HG03139 (cell line): ENCODE results near the gene CTNNA3.

ENCODE experiments used
- ATAC-seq: cut with Tn5 transposase; IDR thresholded peaks from one replicate; pipeline ENCODE4 v1.9.1; 2021; ENCODE audit not compliant: unreplicated experiment

Gene CTNNA3

DNA sequence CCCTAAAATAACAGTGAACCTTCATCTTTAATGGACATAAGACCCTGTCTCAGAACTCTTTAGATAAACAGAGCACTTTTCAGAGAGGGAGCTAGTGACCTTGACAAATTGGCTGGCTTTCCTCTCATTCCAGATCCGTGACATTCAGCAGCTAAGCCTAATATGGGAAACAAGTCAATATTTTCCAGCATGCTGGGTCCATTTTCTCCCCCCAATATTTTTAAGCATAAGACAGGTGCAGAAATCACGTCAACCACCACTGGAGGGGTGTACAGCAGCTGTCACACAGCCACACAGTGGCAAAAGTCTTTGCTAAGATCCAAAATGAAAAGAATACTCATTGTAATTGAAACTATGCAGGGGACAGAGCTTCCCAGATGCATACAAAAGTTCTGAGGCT is 744.1 kb downstream of the CTNNA3 start:
- no peak for ATAC-seq

DNA sequence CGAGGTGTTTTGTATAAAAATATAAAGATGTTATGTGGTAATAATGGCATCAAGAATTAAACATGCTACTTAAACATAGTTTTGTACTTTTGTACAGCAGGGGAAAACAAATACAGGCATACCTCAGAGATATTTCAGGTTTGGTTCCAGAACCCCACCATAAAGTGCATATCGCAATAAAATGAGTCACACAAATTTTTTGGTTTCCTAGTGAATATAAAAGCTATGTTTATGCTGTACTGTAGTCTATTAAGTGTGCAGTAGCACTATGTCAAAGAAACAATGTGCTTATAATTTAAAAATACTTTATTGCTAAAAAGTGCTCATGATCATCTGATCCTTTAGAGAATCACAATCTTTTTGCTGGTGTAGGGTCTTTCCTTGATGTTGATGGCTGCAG is 752.4 kb downstream of the CTNNA3 start:
- no peak for ATAC-seq

DNA sequence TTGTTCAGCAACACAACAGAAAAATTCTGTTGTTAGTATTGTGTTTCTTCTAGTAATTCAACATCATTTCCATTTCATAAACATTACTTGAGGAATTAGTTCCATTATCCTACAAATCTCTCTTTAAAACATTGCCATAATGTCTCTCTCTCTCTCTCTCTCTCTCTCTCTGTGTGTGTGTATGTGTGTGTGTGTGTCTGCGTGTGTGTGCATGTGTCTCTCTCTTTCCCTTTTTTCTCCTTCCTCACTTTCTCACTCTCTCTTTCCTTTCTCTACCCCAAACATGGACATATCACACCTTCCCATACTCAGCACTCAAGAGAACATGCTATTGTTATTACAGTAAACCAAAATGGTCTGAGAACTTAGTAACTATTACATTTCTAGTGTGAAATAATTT is 753.6 kb downstream of the CTNNA3 start:
- no peak for ATAC-seq

- no peak for ATAC-seq
These were observed 754.5 kb downstream of the CTNNA3 start for GRCh38 chr10:66941491-66941890.

- ATAC-seq, result no peak
These were observed 755.0 kb downstream of the CTNNA3 start for GRCh38 chr10:66940965-66941364.

GRCh38 chr10:66934711-66935110 is 761.3 kb downstream of the CTNNA3 start:
- ATAC-seq, result no peak

DNA sequence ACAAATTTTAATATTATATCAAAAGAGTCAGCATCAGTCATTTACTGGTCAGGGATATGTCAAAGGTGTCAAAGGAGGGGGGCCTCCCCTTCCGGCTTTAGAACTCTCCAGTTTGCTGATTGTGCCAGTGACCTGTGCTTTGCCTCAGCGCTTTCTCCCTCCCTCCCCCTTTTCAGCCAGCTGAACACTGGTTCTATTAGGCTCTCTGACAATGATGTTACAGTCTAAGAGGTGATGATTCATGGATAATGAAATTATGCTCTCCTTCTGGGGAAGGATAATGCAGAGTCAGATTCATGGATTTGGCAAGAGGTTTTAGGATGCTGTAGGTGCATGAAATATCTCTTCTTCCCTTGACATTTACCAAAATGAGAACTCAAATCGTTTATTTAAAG is 764.0 kb downstream of the CTNNA3 start:
- ATAC-seq, result no peak

GRCh38 chr10:66931340-66931948 is 764.6 kb downstream of the CTNNA3 start:
- ATAC-seq, result no peak

- no peak for ATAC-seq
These were observed 766.6 kb downstream of the CTNNA3 start for GRCh38 chr10:66929375-66929774.

- no peak for ATAC-seq
These were observed 767.2 kb downstream of the CTNNA3 start for GRCh38 chr10:66928776-66929175.

GRCh38 chr10:66927971-66928770 is 767.8 kb downstream of the CTNNA3 start:
- no peak for ATAC-seq

- ATAC-seq, result no peak
These were observed 768.6 kb downstream of the CTNNA3 start for GRCh38 chr10:66927251-66927935.

DNA sequence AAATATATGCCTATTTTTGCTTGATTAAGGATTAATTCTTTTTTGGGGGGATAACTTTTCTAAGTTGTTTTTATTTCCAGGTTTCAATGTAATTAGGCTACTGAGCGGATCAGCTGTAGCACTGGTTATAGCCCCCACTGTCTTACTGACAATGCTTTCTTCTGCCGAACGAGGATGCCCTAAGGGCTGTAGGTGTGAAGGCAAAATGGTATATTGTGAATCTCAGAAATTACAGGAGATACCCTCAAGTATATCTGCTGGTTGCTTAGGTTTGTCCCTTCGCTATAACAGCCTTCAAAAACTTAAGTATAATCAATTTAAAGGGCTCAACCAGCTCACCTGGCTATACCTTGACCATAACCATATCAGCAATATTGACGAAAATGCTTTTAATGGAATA is 769.2 kb downstream of the CTNNA3 start:
- ATAC-seq, result no peak

GRCh38 chr10:66925896-66926715 is 769.9 kb downstream of the CTNNA3 start, which contains the start of gene LRRTM3:
TSS of gene LRRTM3 (plus strand) at chr10:66926036.
- peak; percentile 100 for ATAC-seq

- no peak for ATAC-seq
These were observed 770.6 kb downstream of the CTNNA3 start for GRCh38 chr10:66925373-66925772.

DNA sequence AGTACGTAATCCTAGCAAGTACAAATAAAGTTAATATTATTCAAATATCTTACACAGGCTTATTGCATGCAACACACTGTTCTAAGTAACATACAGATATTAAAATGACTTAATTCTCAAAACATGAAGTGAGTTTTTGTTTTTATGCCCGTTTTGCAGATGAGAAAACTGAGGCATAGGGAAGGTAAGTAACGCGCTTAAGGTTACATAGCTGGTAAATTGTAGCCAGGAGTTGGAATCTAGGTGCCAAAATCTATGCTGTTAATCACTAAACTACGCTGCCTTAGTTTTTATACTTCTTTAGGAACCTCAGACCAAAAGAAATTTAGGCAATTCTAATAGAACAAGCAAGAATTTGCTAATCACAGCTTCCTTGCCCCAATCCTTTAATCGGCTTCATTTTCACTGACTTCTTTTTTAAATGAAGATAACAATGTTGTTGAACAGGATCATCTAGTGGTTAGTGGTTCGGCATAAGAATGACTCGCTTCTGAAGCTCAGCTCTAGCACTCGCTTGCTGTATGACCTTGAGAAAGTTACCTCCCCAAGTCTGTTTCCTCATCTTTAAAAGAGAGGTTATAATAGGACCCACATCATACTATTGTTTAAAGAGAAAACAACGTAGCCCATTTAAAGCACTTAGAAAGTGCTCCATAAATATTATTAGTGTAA is 771.2 kb downstream of the CTNNA3 start:
- no peak for ATAC-seq

GRCh38 chr10:66919248-66919647 is 776.7 kb downstream of the CTNNA3 start:
- no peak for ATAC-seq

DNA sequence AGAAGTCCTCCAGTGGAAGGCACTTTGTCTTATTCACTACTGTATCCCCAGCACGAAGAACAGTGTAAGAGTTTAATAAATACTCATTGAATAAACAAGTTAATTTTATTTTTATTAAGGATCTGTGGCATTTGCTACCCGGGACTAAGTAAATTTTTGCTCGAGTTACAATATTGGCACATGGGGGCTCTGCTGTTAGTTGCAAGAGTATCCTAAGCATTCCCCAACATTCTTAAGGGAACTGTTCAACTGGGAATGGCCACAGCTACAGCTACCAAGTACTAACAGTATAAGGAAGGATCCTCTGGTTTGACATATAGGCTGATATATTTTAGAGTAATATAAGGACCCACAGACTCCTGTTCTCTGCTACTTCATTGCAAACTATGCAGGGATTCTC is 778.9 kb downstream of the CTNNA3 start:
- no peak for ATAC-seq

DNA sequence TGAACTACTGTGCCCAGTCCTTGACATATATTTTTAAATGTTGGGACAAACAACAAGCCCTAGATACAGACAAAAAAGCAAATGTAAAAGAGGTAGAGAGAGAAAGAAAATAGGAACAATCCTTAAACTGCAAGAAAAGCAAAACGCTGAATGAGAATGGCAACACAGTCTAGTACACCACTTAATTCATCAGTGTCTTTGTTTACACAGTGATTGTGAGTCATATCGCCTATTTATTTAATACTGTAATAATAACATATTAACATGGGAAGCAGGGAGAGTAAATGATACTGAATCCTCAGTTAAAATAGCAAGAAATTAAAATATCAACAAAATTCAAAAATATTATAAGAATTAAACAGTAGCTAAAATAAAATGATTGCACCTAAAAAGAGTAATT is 780.0 kb downstream of the CTNNA3 start:
- no peak for ATAC-seq

- ATAC-seq, result no peak
These were observed 785.3 kb downstream of the CTNNA3 start for GRCh38 chr10:66910671-66911070.

DNA sequence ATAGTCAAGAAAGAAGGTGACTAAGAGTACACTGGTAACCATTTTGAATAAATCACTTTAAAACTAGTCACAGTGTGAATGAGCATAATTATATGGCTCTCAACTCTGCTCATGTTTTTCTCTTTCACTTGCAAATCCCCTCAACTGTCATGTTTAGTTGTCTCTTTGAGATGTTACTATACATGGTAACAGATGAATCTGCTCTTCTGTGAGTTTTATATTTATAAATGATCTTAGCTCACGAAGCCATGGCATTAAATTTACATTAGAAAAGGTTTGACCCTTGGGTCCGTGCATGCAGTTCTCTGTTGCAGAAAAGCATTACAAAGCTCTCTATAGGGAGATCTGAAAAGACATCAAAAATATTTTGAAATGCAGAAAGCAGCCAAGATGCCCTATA is 803.1 kb downstream of the CTNNA3 start:
- no peak for ATAC-seq
